CD4-positive, alpha-beta T cell treated with Interleukin-17A for 4 hours (primary cell): Measurements from ENCODE around the gene KCNT2.

Experiments
- DNase-seq: peaks from one replicate; pipeline ENCODE4 v3.0.0-alpha.2; 2020; ENCODE audit warnings: mixed read lengths

Gene KCNT2

GRCh38 chr1:196442366-196442765 lies 165.9 kb downstream of the KCNT2 start:
- DNase-seq: no peak

DNA sequence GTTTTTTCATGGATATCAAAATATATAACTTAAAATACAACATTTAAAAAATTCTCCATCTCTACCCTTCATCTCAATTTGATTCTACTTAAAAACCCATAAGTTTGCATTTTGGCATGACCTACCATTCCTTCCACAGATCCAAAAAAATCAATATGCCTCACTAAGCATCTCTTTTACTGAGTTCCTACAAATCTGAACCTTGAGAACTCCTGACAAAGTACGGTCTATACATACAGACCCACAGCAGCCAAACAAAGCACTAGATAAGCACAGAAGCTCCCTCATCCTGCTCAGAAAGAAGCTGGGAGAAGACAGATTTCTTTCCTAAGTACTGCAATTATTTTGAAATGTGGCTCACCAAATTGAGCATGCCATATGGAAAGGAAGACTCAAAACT lies 167.5 kb downstream of the KCNT2 start:
- no peak for DNase-seq

- no peak for DNase-seq
Measured at GRCh38 chr1:196438329-196438728, 169.9 kb downstream of the KCNT2 start.

DNA sequence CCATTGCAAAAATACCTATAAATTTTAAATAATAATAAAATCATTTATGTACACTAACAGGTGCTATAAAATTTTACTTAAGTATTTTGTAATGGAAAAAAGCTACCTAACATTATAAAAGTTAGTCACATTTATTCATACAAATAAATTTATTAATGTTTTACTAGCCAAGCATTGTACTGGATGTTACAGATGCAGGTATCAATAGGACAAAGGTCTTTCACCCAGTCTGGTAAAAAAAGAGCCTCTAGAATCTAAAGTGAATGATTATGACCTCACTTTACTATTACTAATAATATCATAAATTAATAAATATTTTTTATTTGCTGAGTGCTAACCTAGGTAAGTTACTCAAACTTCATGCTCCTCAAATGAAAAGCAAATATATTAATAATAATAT lies 170.6 kb downstream of the KCNT2 start:
- no peak for DNase-seq

GRCh38 chr1:196433000-196433399 lies 175.2 kb downstream of the KCNT2 start:
- DNase-seq: no peak

- no peak for DNase-seq
Measured at GRCh38 chr1:196427976-196428734, 180.1 kb downstream of the KCNT2 start.

GRCh38 chr1:196425513-196425912 lies 182.7 kb downstream of the KCNT2 start:
- no peak for DNase-seq

- no peak for DNase-seq
Measured at GRCh38 chr1:196423612-196424011, 184.6 kb downstream of the KCNT2 start.

DNA sequence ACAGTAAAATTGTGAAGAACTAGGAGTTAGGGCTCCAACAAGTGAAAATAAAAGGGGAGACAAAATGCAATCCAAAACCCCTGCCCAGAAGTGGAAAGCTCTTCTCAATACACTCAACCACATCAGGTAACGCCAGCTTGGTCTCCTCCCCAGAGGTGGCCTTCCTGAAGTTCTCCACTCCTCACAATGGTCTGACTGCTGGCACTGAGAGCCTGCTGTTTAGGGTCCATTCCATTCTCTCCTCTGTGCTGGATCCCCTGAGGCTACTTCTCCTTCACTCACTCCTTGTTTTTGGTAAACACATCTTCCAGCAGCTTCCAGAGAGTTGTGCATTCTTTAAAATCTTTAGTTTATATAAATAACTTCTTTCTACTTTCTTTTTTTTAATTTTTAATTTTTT lies 189.5 kb downstream of the KCNT2 start:
- DNase-seq: no peak

DNA sequence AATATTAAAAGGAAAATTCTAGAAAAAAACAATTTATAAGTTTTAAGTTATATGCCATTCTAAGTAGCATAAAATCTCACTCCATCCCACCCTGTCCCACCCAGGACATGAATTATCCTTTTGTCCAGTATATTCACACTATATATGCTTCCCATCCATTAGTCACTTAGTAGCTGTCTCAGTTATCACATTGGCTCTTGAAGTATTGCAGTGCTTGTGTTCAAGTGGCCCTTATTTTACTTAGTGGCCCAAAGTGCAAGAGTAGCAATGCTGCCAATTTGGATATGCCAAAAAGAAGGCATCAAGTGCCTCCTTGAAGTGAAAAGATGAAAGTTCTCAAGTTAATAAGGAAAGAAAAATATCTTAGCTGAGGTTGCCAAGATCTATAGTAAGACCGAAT lies 192.3 kb downstream of the KCNT2 start:
- DNase-seq: no peak

- no peak for DNase-seq
Measured at GRCh38 chr1:196412326-196412725, 195.9 kb downstream of the KCNT2 start.

DNA sequence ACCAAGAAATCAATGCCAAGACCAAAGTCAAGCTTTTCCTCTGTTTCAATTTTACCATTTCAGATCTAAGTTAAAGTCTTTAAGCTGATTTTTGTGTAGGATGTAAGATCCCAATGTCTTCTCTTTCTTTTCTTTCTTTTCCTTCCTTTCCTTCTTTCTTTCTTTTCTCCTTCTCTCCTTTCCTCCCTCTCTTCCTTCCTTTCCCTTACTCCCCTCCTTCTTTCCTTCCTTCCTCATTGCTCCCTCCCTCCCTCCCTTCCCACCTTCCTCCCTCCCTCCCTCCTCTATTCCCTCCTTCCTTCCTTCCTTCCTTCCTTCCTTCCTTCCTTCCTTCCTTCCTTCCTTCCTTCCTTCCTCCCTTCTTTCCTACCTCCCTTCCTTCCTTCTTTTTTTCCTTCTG lies 197.5 kb downstream of the KCNT2 start:
- DNase-seq: no peak

- DNase-seq: no peak
Measured at GRCh38 chr1:196409586-196409985, 198.7 kb downstream of the KCNT2 start.

DNA sequence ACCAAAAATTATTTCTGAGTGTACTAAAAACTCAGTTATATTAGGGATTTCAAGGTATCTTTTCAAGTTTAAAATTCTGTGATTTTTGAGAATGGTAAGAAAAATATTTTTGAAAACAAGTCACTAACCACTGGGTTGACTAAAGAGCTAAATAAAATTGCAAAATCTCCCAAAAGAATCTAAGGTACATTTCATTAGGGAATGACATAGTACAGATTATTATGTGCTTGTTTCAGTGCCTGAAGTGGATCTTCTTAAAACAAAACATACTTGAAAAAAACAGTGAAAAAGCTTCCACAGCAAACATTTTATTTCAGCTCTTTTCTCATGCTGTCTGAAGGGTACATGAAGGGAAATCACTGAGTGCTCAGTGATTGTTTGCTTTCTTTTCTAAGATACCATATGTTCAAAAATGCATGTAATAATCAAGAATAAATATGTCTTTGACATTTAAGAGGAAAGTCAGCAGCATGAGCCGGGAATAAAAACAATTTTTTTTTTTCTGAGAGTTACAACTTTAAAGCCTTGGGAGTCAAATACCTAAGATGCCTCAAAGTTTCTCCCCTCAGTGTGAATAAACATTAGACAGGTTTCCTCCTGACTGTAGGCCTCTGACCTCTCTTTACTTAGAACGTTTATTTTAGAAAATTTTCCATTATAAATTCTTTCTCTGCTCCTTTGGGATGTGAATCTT lies 200.7 kb downstream of the KCNT2 start:
- DNase-seq: no peak

DNA sequence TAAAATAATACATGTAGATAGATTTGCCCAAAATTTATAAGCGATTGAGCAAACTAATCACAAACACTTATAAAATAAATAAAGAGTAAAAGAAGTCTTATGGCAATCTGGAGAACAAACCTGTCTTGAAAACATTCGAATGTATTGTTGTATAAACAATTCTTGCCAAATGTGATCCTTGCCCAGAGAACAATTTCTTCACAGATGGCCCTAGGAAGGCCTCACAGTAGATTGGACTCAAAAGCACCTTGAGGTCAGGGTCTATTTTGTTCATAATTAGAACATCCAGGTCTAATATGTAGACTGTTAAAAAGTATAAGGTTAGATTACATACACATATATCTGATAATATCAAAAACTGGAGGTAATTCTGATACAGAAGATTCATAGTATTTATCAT lies 202.4 kb downstream of the KCNT2 start:
- DNase-seq: no peak

DNA sequence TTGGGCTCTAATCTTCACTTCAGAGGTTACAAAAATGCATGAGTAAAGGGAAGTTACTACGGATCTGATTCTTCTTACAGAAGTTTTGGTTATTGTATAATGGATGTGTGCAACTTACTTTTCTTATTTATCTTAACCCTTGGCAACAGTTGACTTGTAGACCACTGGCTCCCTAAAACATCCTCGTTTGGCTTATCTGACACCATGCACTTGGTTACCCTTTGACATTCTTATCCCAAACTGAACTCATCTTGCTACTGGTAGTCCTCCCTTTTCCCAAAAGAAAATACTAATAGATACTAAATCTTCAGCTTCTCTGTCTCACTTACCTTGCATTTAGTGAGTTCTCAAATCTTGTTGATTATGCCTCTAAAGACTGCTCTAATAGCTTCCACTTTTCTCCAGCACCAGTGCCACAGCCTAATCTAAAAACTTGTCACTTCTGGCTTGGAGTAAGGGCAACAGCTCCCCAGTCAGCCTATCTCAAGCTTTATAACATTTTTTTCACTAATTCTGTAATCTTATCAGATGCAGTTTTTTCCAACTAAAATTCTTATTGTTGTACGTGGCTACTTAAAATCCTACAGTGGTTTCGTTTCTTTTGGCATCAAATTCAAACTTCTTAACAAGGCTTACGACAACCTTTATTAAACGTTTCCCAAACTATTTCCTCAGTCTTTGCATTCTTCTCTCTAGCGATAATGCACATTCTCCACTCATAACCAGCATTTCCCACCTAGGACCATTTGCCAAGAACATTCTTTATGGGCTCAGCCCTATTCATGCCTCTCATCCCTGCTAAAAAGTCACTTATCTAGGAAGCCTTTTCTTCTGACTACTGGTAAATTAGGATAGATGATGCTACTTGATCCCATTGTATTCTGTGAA lies 204.2 kb downstream of the KCNT2 start:
- no peak for DNase-seq

DNA sequence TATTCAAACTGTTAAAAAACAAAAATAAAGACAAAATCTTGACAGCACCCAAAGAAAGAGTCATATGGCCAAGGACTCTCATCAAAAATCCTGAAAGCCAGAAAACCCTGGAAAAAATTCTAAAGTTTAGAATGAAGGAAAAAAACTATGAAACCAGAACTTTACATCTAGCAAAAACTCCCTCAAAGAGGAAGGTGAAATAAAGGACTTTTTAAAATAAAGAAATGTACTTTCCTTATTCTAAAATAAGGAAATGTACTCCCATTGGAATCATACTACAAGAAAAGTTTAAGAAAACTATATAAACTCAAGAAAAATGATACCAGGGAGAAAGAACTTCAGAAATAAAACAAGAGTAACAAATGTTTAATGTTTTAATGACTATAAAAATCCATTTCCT lies 206.3 kb downstream of the KCNT2 start:
- no peak for DNase-seq

GRCh38 chr1:196401452-196401833 lies 206.8 kb downstream of the KCNT2 start:
- no peak for DNase-seq

GRCh38 chr1:196400478-196401451 lies 207.5 kb downstream of the KCNT2 start:
- no peak for DNase-seq

DNA sequence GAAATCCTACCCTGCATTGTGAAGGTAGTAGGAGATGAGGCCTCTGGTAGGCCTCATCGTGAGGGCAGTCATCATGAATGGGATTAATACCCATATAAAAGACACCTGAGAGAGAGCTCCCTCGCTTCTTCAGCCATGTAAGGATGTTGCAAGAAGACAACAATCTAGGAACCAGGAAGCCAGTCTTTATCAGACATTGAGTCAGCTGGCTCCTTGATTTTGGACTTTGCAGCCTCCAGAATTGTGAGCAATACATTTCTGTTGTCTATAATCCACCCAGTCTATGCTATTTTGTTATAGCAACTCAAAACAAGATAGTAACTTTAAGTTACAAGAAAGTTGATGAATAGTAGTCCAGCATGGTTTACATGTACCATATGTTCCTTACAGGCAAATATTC lies 208.5 kb downstream of the KCNT2 start:
- DNase-seq: no peak

GRCh38 chr1:196393742-196394141 lies 214.5 kb downstream of the KCNT2 start:
- no peak for DNase-seq

DNA sequence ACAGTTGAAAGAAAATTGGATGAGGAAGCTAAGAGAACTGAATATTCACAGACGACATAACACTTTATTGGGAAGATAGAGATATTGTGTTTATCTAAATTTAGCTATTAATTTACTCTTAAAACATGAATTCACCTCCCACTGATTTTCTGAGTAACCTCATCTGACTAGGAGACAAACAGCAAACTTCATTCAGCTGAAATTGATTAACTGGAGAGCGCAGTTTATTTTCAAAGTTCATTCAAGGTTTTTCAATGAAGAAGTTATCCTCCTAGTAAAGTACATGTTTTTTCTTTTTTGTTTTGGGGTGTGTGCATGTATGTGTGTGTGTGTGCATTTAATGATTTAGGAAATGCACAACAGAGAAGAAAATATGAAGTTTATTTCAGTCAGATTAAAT lies 215.0 kb downstream of the KCNT2 start:
- DNase-seq: no peak
